Left colon (tissue), 2 donors: ENCODE data around the gene RAB17. TPM values are rescaled to one million over a fixed set of nuclear protein-coding genes. Genes with fewer than 3 reads are reported as not detected.
A peak's percentile ranks its signal among the peaks of the same experiment; 100 is the strongest.

Source experiments
- ATAC-seq: fragments of 200-7000 bp; cut with Tn5 transposase; one replicate; pipeline ENCODE4 v1.9.1; 2020; ENCODE audit warnings: mild to moderate bottlenecking, moderate library complexity
- DNase-seq, 2 donors: peaks; one replicate each; pipeline ENCODE4 v3.0.0-alpha.2; 2020
- intact Hi-C, 2 donors: fragments of 100-400 bp; cut with DNase I in 1 of 2; cut with micrococcal nuclease in 1 of 2; formaldehyde crosslinking; loops; one replicate each; pipeline versions ENCODE4 v1.11.2 to v1.14.0; 2022; cut with DNase I, micrococcal nuclease
- total RNA-seq, 2 donors: library from RNA; stranded (reverse); fragmentation: NEBNext Ultra II Directional; extraction: Animal tissue kit (Norgen Biotek cat#: 25700); gene quantifications; one replicate each; pipeline ENCODE4 v1.2.1, GENCODE V29; 2021
- donor health status: DM: no; HTN: no; CAD: no.
- donor health status: DM: yes; HTN: yes; CAD: no.

The RAB17 gene
- total RNA-seq, 2 donors from 2014 or later: 51.3 to 59.2 TPM

GRCh38 chr2:237588044-237588696, 2.4 kb downstream of the RAB17 start:
- intact Hi-C loops: loop anchor here in 1 of 2 donors (10.0 kb wide), 1 partner anchor 157 kb away; no protein-coding TSS in a partner anchor
- DNase-seq (peak in 1 of 2 donors; percentile 64), ATAC-seq (peak; percentile 42)

- intact Hi-C loops: loop anchor here in 1 of 2 donors (10.0 kb wide), 1 partner anchor 159 kb away; no protein-coding TSS in a partner anchor
- DNase-seq (no peak), ATAC-seq (no peak)
These were observed 4.8 kb downstream of the RAB17 start for GRCh38 chr2:237585590-237586221.

GRCh38 chr2:237583385-237584295, 6.9 kb downstream of the RAB17 start:
- intact Hi-C loops: loop anchor here in 1 of 2 donors (10.0 kb wide), 1 partner anchor 161 kb away; no protein-coding TSS in a partner anchor
- ATAC-seq (no peak), DNase-seq (no peak)

GRCh38 chr2:237581751-237582746, 8.5 kb downstream of the RAB17 start:
- ATAC-seq (peak; percentile 36), DNase-seq (peak in 1 of 2 donors; percentile 50)
- intact Hi-C loops: loop anchor here in 1 of 2 donors (10.0 kb wide), 1 partner anchor 163 kb away; no protein-coding TSS in a partner anchor

- ATAC-seq (no peak), DNase-seq (no peak)
- intact Hi-C loops: loop anchor here in 1 of 2 donors (10.0 kb wide), 1 partner anchor 163 kb away; no protein-coding TSS in a partner anchor
These were observed 9.2 kb downstream of the RAB17 start for GRCh38 chr2:237581326-237581725.

- no peak for ATAC-seq
- DNase-seq: no peak
- intact Hi-C loops: no loop called here
These were observed 12.3 kb downstream of the RAB17 start for GRCh38 chr2:237577956-237578870.

- no peak for DNase-seq
- no peak for ATAC-seq
- intact Hi-C loops: no loop called here
These were observed 13.1 kb downstream of the RAB17 start for GRCh38 chr2:237577458-237577857.

- DNase-seq: no peak
- intact Hi-C loops: no loop called here
- ATAC-seq: no peak
These were observed 13.6 kb downstream of the RAB17 start for GRCh38 chr2:237576974-237577373.

- ATAC-seq: no peak
- intact Hi-C loops: no loop called here
- DNase-seq: no peak
These were observed 14.4 kb downstream of the RAB17 start for GRCh38 chr2:237575869-237576862.

GRCh38 chr2:237574894-237575868, 15.4 kb downstream of the RAB17 start:
- DNase-seq (peak in 1 of 2 donors; percentile 54), ATAC-seq (peak; percentile 65)
- intact Hi-C loops: loop anchor here in 1 of 2 donors (5.0 kb wide), 1 partner anchor 63 kb away; no protein-coding TSS in a partner anchor

- intact Hi-C loops: loop anchor here in 1 of 2 donors (5.0 kb wide), 1 partner anchor 62 kb away; no protein-coding TSS in a partner anchor
- ATAC-seq (no peak), DNase-seq (no peak)
These were observed 16.1 kb downstream of the RAB17 start for GRCh38 chr2:237574467-237574866.

GRCh38 chr2:237573721-237574415, 16.7 kb downstream of the RAB17 start:
- intact Hi-C loops: loop anchor here in 1 of 2 donors (5.0 kb wide), 1 partner anchor 62 kb away; no protein-coding TSS in a partner anchor
- ATAC-seq (no peak), DNase-seq (no peak)

- intact Hi-C loops: loop anchor here in 1 of 2 donors (5.0 kb wide), 1 partner anchor 60 kb away; no protein-coding TSS in a partner anchor
- ATAC-seq (no peak), DNase-seq (no peak)
These were observed 17.8 kb downstream of the RAB17 start for GRCh38 chr2:237572742-237573101.
